ENCODE data around the gene RAP1GAP2. TPM values are rescaled to one million over a fixed set of nuclear protein-coding genes. Genes with fewer than 3 reads are reported as not detected.

The RAP1GAP2 gene
- total and polyA plus RNA-seq, 7 donors, result 4.8 to 14.7 (median 12.5) TPM

GRCh38 chr17:2872282-2872681, 76.0 kb downstream of the RAP1GAP2 start:
- TF ChIP-seq CTCF (IDR thresholded peaks at IDR 0.05) (no peak), POLR2AphosphoS5 (IDR thresholded peaks at IDR 0.05) (no peak), EP300 (IDR thresholded peaks at IDR 0.05) (no peak), POLR2A (IDR thresholded peaks at IDR 0.05) (no peak)
- peaks cover 0 to 7% (median 6%) of the 10 kb centered on the region in 4 donors for H3K4me1 ChIP-seq
- H3K4me3 ChIP-seq, result no peak overlapping the region
- no peak overlapping the region for H3K27ac ChIP-seq
- intact Hi-C loops (cut with DNase I), result no loop called here
- no peak for DNase-seq
- 82 to 88% methylated on average over 8 of the region's 8 CpGs for WGBS, 2 donors
- no peaks in the 10 kb centered on the region for H3K9me3 ChIP-seq
- no peaks in the 10 kb centered on the region for H3K36me3 ChIP-seq
- H3K27me3 ChIP-seq, result no peaks in the 10 kb centered on the region

GRCh38 chr17:2874189-2874686, 78.0 kb downstream of the RAP1GAP2 start:
- Histone ChIP-seq H3K4me3 (no peak overlapping the region), H3K27me3 (no peaks in the 10 kb centered on the region), H3K4me1 (no peaks in the 10 kb centered on the region), H3K36me3 (no peaks in the 10 kb centered on the region), H3K9me3 (no peaks in the 10 kb centered on the region), H3K27ac (no peak overlapping the region)
- intact Hi-C loops (cut with DNase I), result no loop called here
- TF ChIP-seq CTCF (IDR thresholded peaks at IDR 0.05) (no peak), POLR2AphosphoS5 (IDR thresholded peaks at IDR 0.05) (no peak), POLR2A (IDR thresholded peaks at IDR 0.05) (no peak), EP300 (IDR thresholded peaks at IDR 0.05) (no peak)
- WGBS, 2 donors, result 72 to 77% methylated on average over 5 of the region's 5 CpGs
- DNase-seq, result no peak

GRCh38 chr17:2875608-2876007, 79.4 kb downstream of the RAP1GAP2 start:
- WGBS, 2 donors, result 93 to 95% methylated on average over 13 of the region's 13 CpGs
- intact Hi-C loops (cut with DNase I), result no loop called here
- Histone ChIP-seq H3K27ac (no peak overlapping the region), H3K36me3 (no peaks in the 10 kb centered on the region), H3K9me3 (no peaks in the 10 kb centered on the region), H3K27me3 (no peaks in the 10 kb centered on the region), H3K4me1 (no peaks in the 10 kb centered on the region), H3K4me3 (no peak overlapping the region)
- TF ChIP-seq CTCF (IDR thresholded peaks at IDR 0.05) (no peak), POLR2AphosphoS5 (IDR thresholded peaks at IDR 0.05) (no peak), POLR2A (IDR thresholded peaks at IDR 0.05) (no peak), EP300 (IDR thresholded peaks at IDR 0.05) (no peak)
- no peak for DNase-seq

GRCh38 chr17:2876467-2876866, 80.2 kb downstream of the RAP1GAP2 start:
- H3K36me3 ChIP-seq, result no peaks in the 10 kb centered on the region
- DNase-seq, result no peak
- H3K4me3 ChIP-seq, result no peak overlapping the region
- H3K4me1 ChIP-seq, result no peaks in the 10 kb centered on the region
- H3K27ac ChIP-seq, result no peak overlapping the region
- no peaks in the 10 kb centered on the region for H3K27me3 ChIP-seq
- intact Hi-C loops (cut with DNase I), result no loop called here
- H3K9me3 ChIP-seq, result no peaks in the 10 kb centered on the region
- TF ChIP-seq POLR2AphosphoS5 (IDR thresholded peaks at IDR 0.05) (no peak), EP300 (IDR thresholded peaks at IDR 0.05) (no peak), POLR2A (IDR thresholded peaks at IDR 0.05) (no peak), CTCF (IDR thresholded peaks at IDR 0.05) (no peak)
- WGBS, 2 donors, result 92 to 94% methylated on average over 6 of the region's 6 CpGs

GRCh38 chr17:2878751-2879254, 82.6 kb downstream of the RAP1GAP2 start:
- 93% methylated on average over 16 of the region's 16 CpGs for WGBS, 2 donors
- no peaks in the 10 kb centered on the region for H3K27me3 ChIP-seq
- no peak for DNase-seq
- TF ChIP-seq POLR2A (IDR thresholded peaks at IDR 0.05) (no peak), POLR2AphosphoS5 (IDR thresholded peaks at IDR 0.05) (no peak), EP300 (IDR thresholded peaks at IDR 0.05) (no peak), CTCF (IDR thresholded peaks at IDR 0.05) (no peak)
- no peaks in the 10 kb centered on the region for H3K36me3 ChIP-seq
- H3K27ac ChIP-seq, result no peak overlapping the region
- intact Hi-C loops (cut with DNase I), result no loop called here
- H3K4me3 ChIP-seq, result no peak overlapping the region
- no peaks in the 10 kb centered on the region for H3K4me1 ChIP-seq
- H3K9me3 ChIP-seq, result no peaks in the 10 kb centered on the region

Data from sigmoid colon (tissue), 7 donors.